Amygdala (tissue), 56 donors: Measurements from ENCODE around the gene EZH1.
"Not testable (repeated sequence)": the region's sequence is repeated elsewhere in the genome, so short reads cannot be mapped to it uniquely, and the experiment has no call there.

Source experiments
- DNase-seq, 56 donors: peaks; one replicate each; lab custom pipeline; 2025; lab: John Stamatoyannopoulos, UW

EZH1 gene

GRCh38 chr17:42673266-42673884 is 71.5 kb downstream of the EZH1 start:
- no peak for DNase-seq

GRCh38 chr17:42672038-42672437 is 72.8 kb downstream of the EZH1 start:
- no peak for DNase-seq

GRCh38 chr17:42670789-42671657 is 73.8 kb downstream of the EZH1 start:
- no peak for DNase-seq

- DNase-seq = no peak
These were observed 74.7 kb downstream of the EZH1 start for GRCh38 chr17:42669977-42670788.

GRCh38 chr17:42669705-42669976 is 75.2 kb downstream of the EZH1 start:
- no peak for DNase-seq

GRCh38 chr17:42667088-42667951 is 77.5 kb downstream of the EZH1 start:
- peak in 4 of 56 donors; percentile 10 to 39 (median 35) for DNase-seq

GRCh38 chr17:42666126-42666525 is 78.7 kb downstream of the EZH1 start:
- DNase-seq = not testable (repeated sequence)

GRCh38 chr17:42665581-42666001 is 79.2 kb downstream of the EZH1 start:
- no peak for DNase-seq

- DNase-seq = no peak
These were observed 84.0 kb downstream of the EZH1 start for GRCh38 chr17:42660692-42661345.

GRCh38 chr17:42659932-42660274 is 84.9 kb downstream of the EZH1 start:
- DNase-seq = not testable (repeated sequence)

GRCh38 chr17:42659079-42659931 is 85.5 kb downstream of the EZH1 start, which contains the start of gene TUBG2:
Gene TUBG2 (plus strand): TSS chr17:42659284. CDS start chr17:42659504, 220 bp downstream.
- DNase-seq = peak in 54 of 56 donors; percentile 30 to 91 (median 78)

GRCh38 chr17:42657824-42658588 is 86.8 kb downstream of the EZH1 start:
- no peak for DNase-seq

GRCh38 chr17:42655528-42655927 is 89.3 kb downstream of the EZH1 start:
- DNase-seq = no peak

- DNase-seq = peak in 36 of 56 donors; percentile 5 to 77 (median 28)
These were observed 91.4 kb downstream of the EZH1 start for GRCh38 chr17:42653179-42654124.

GRCh38 chr17:42651392-42651791 is 93.4 kb downstream of the EZH1 start:
- DNase-seq = no peak
